Astrocyte (in vitro differentiated cells and primary cell): ENCODE measurements around the gene PSEN2. TPM values are rescaled to one million over a fixed set of nuclear protein-coding genes. Genes with fewer than 3 reads are reported as not detected.

Experiments
- DNase-seq: peaks from one replicate; pipeline ENCODE4 v3.0.0-alpha.2; 2010; ENCODE audit warnings: low read depth
- FAIRE-seq: peaks from 2 replicates; lab custom pipeline; 2011; peaks lifted over from hg19 to GRCh38; lab: Jason Lieb, UNC
- H2AFZ ChIP-seq: 2 replicates; pipeline ENCODE4 v1.6.0; 2012; ENCODE audit warnings: low read depth, low read length, inconsistent platforms
- H3K27ac ChIP-seq: 2 replicates; pipeline ENCODE4 v1.5.1; 2011; ENCODE audit warnings: low read depth, low read length, inconsistent platforms
- H3K27me3 ChIP-seq: 2 replicates; pipeline ENCODE4 v1.6.0; 2011; ENCODE audit warnings: low read length, inconsistent platforms; ENCODE audit not compliant: insufficient read depth
- H3K36me3 ChIP-seq: 2 replicates; pipeline ENCODE4 v1.5.1; 2011; ENCODE audit warnings: low read length, inconsistent platforms; ENCODE audit not compliant: insufficient read depth
- H3K4me1 ChIP-seq: 2 replicates; pipeline ENCODE4 v1.5.1; 2011; ENCODE audit warnings: low read length, inconsistent platforms; ENCODE audit not compliant: insufficient read depth
- H3K4me2 ChIP-seq: 2 replicates; pipeline ENCODE4 v1.6.0; 2012; ENCODE audit warnings: low read length, inconsistent platforms
- H3K4me3 ChIP-seq: 2 replicates; pipeline ENCODE4 v1.5.1; 2011; ENCODE audit warnings: low read depth, mild to moderate bottlenecking, low read length, inconsistent platforms; ENCODE audit not compliant: insufficient read depth
- H3K79me2 ChIP-seq: 2 replicates; pipeline ENCODE4 v1.6.0; 2012; ENCODE audit warnings: mild to moderate bottlenecking, low read length, inconsistent platforms; ENCODE audit not compliant: insufficient read depth
- H3K9ac ChIP-seq: 2 replicates; pipeline ENCODE4 v1.6.0; 2012; ENCODE audit warnings: mild to moderate bottlenecking, low read length, inconsistent platforms
- H3K9me3 ChIP-seq: 2 replicates; pipeline ENCODE4 v1.5.1; 2012; ENCODE audit warnings: low read depth, mild to moderate bottlenecking, low read length, inconsistent platforms; ENCODE audit not compliant: insufficient read depth
- H4K20me1 ChIP-seq: 2 replicates; pipeline ENCODE4 v1.6.0; 2012; ENCODE audit warnings: low read length, inconsistent platforms; ENCODE audit not compliant: insufficient read depth
- H3K27ac Mint-ChIP-seq: one replicate; pipeline ENCODE4 v1.8.0; 2021; ENCODE audit warnings: mild to moderate bottlenecking, mixed read lengths; ENCODE audit not compliant: unreplicated experiment
- H3K27me3 Mint-ChIP-seq: one replicate; pipeline ENCODE4 v1.8.0; 2021; ENCODE audit warnings: low read depth, mixed read lengths; ENCODE audit not compliant: unreplicated experiment
- H3K36me3 Mint-ChIP-seq: one replicate; pipeline ENCODE4 v1.8.0; 2021; ENCODE audit warnings: low read depth, mixed read lengths; ENCODE audit not compliant: unreplicated experiment
- H3K4me1 Mint-ChIP-seq: one replicate; pipeline ENCODE4 v1.8.0; 2021; ENCODE audit warnings: low read depth, mixed read lengths; ENCODE audit not compliant: unreplicated experiment
- H3K4me3 Mint-ChIP-seq: one replicate; pipeline ENCODE4 v1.8.0; 2021; ENCODE audit warnings: mild to moderate bottlenecking, moderate library complexity, mixed read lengths; ENCODE audit not compliant: unreplicated experiment
- H3K9me3 Mint-ChIP-seq: one replicate; pipeline ENCODE4 v1.8.0; 2021; ENCODE audit warnings: mild to moderate bottlenecking, mixed read lengths; ENCODE audit not compliant: unreplicated experiment
- CTCF ChIP-seq: IDR thresholded peaks from 2 replicates; pipeline ENCODE4 v1.5.1; 2011; ENCODE audit warnings: low read depth, mild to moderate bottlenecking, inconsistent platforms, low read length, moderate library complexity; ENCODE audit not compliant: insufficient read depth
- EZH2 ChIP-seq: IDR thresholded peaks from 2 replicates; pipeline ENCODE4 v1.6.1; 2012; ENCODE audit warnings: mild to moderate bottlenecking, low read length, inconsistent platforms; ENCODE audit not compliant: insufficient read depth
- total RNA-seq: library from RNA; stranded (reverse); gene quantifications from 2 replicates; pipeline ENCODE4 v1.2.1, GENCODE V29; 2021

Gene PSEN2
- total RNA-seq, 1 donor from 2014 or later = 12.4 TPM

- Histone ChIP-seq H3K9me3 (no peaks in the 10 kb centered on the region), H3K4me2 (no peak overlapping the region), H4K20me1 (no peaks in the 10 kb centered on the region), H2AFZ (no peak overlapping the region), H3K79me2 (no peaks in the 10 kb centered on the region), H3K27me3 (no peaks in the 10 kb centered on the region), H3K4me3 (no peak overlapping the region), H3K27ac (no peak overlapping the region), H3K36me3 (no peaks in the 10 kb centered on the region), H3K9ac (no peak overlapping the region), H3K4me1 (peaks cover 14% of the 10 kb centered on the region)
- peaks cover 8% of the 10 kb centered on the region for H3K36me3 Mint-ChIP-seq
- TF ChIP-seq CTCF (no peak), EZH2 (no peak)
- no peak overlapping the region for H3K27ac Mint-ChIP-seq
- H3K9me3 Mint-ChIP-seq = no peaks in the 10 kb centered on the region
- H3K4me3 Mint-ChIP-seq = no peak overlapping the region
- no peaks in the 10 kb centered on the region for H3K27me3 Mint-ChIP-seq
- peaks cover 8% of the 10 kb centered on the region for H3K4me1 Mint-ChIP-seq
- DNase-seq (no peak), FAIRE-seq (no peak)
Observed at GRCh38 chr1:226886122-226886901, 15.9 kb downstream of the PSEN2 start.

GRCh38 chr1:226887006-226887405, 16.6 kb downstream of the PSEN2 start:
- H3K36me3 Mint-ChIP-seq = peaks cover 7% of the 10 kb centered on the region
- Histone ChIP-seq H3K9me3 (no peaks in the 10 kb centered on the region), H3K4me2 (no peak overlapping the region), H2AFZ (no peak overlapping the region), H3K36me3 (no peaks in the 10 kb centered on the region), H3K79me2 (no peaks in the 10 kb centered on the region), H3K27ac (no peak overlapping the region), H3K9ac (no peak overlapping the region), H3K27me3 (no peaks in the 10 kb centered on the region), H3K4me3 (no peak overlapping the region), H3K4me1 (peaks cover 14% of the 10 kb centered on the region), H4K20me1 (no peaks in the 10 kb centered on the region)
- no peak for TF ChIP-seq EZH2
- TF ChIP-seq CTCF = no peak
- no peak overlapping the region for H3K4me3 Mint-ChIP-seq
- no peak for DNase-seq
- H3K4me1 Mint-ChIP-seq = peaks cover 10% of the 10 kb centered on the region
- no peak for FAIRE-seq
- H3K9me3 Mint-ChIP-seq = no peaks in the 10 kb centered on the region
- no peaks in the 10 kb centered on the region for H3K27me3 Mint-ChIP-seq
- H3K27ac Mint-ChIP-seq = no peak overlapping the region

GRCh38 chr1:226888021-226888420, 17.6 kb downstream of the PSEN2 start:
- TF ChIP-seq CTCF (no peak), EZH2 (no peak)
- Histone ChIP-seq H3K9me3 (no peaks in the 10 kb centered on the region), H3K9ac (no peak overlapping the region), H3K36me3 (no peaks in the 10 kb centered on the region), H3K27ac (no peak overlapping the region), H3K79me2 (no peaks in the 10 kb centered on the region), H2AFZ (no peak overlapping the region), H3K4me3 (no peak overlapping the region), H3K4me2 (no peak overlapping the region), H3K4me1 (peaks cover 10% of the 10 kb centered on the region), H3K27me3 (no peaks in the 10 kb centered on the region), H4K20me1 (no peaks in the 10 kb centered on the region)
- no peak overlapping the region for H3K27ac Mint-ChIP-seq
- no peaks in the 10 kb centered on the region for H3K9me3 Mint-ChIP-seq
- H3K4me3 Mint-ChIP-seq = no peak overlapping the region
- H3K27me3 Mint-ChIP-seq = no peaks in the 10 kb centered on the region
- FAIRE-seq (no peak), DNase-seq (no peak)
- H3K4me1 Mint-ChIP-seq = peaks cover 9% of the 10 kb centered on the region
- peaks cover 8% of the 10 kb centered on the region for H3K36me3 Mint-ChIP-seq
